CD4-positive, alpha-beta T cell treated with Interleukin-1 beta for 1 hour (primary cell): Measurements from ENCODE around the gene PRR7.

ENCODE experiments used
- DNase-seq, 2 donors: peaks; one replicate each; pipeline ENCODE4 v3.0.0-alpha.2; 2020 to 2022

PRR7 gene

GRCh38 chr5:177438468-177438867 lies 8.1 kb upstream of the PRR7 start:
- no peak for DNase-seq

DNA sequence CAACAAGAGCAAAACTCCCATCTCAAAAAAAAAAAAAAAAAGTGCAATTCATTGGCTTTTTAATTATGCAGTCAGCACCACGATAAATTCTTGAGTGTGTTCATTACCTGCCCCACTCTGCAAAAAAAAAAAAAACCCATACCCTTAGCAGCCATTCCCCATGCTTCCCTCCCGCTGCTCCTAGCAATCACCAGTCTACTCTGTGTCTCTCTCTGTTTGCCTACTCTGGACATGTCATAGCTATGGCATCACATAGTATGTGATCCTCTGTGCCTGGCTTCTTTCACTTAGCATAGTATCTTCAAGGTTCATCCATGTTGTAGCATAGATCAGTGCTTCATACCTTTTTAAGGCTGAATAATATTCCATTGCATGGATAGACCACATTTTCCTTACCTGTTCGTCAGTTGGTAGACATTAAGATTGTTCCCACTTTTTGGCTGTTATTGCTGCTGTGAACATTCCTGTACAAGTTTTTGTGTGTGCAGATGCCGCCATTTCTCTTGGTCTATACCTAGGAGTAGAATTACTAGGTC lies 7.0 kb upstream of the PRR7 start:
- DNase-seq = no peak

DNA sequence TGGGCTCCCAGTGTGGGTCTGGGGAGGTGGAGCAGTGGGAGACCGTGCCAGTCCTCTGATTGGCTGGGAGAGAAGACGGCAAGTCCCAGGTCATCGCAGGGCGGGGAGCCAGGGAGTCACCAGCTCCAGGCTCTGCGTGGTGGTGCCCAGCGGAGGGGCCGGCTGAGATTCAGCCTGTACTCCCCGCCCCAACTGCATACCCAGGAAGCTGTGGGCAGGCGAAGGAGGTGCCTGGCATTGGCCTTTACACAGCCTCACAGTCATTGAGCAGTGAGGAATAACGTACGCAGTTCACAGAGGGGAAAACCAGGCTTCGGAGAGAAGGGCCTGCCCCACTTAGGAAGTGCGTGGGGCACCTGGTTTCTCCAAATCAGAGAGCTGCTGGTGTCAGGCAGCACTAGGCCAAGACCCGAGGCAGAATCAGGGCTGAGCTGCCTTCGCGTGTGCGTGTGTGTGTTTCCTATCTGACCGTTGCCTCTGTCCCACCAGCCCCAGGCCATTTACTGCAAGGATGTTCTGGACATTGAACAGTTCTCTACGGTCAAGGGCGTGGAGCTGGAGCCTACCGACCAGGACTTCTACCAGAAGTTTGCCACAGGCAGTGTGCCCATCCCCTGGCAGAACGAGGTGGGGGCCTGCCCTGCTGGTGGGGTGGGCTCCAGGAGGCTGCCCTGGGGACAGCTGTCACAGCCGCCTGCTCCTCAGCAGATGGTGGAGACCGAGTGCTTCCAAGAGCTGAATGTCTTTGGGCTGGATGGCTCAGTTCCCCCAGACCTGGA lies 6.2 kb upstream of the PRR7 start:
- DNase-seq = peak; percentile 48 to 77

GRCh38 chr5:177440990-177441780 lies 5.4 kb upstream of the PRR7 start:
- no peak for DNase-seq

DNA sequence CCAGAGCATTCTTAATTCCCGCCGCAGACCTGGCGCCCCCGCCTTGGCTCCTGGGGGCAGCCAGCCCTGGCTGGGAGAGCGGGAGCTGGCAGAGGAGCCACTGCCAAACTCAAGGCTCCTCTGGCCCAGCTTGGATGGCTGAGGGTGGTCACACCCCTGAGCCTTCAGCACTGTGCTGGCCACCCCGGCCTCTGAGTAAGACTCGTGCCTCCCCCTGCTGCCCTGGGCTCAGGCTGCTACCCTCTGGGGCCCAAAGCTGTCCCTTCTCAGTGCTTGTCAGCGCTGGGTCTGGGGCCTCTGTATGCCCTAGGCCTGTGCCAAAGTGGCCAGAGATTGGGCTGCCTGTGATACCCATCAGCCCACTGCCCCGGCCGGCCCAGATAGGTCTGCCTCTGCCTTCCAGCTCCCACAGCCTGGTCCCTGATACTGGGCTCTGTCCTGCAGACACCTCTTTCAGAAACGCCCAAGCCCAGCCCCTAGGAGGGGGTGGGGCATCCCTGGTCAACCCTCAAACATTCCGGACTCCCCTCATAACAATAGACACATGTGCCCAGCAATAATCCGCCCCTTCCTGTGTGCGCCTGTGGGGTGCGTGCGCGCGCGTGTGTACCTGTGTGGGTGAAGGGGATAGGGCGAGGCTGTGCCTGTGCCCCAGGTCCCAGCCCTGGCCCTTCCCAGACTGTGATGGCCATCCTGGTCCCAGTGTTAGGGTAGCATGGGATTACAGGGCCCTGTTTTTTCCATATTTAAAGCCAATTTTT lies 4.4 kb upstream of the PRR7 start:
- DNase-seq = no peak

- DNase-seq = no peak
These were observed 3.2 kb upstream of the PRR7 start for GRCh38 chr5:177443144-177443983.

DNA sequence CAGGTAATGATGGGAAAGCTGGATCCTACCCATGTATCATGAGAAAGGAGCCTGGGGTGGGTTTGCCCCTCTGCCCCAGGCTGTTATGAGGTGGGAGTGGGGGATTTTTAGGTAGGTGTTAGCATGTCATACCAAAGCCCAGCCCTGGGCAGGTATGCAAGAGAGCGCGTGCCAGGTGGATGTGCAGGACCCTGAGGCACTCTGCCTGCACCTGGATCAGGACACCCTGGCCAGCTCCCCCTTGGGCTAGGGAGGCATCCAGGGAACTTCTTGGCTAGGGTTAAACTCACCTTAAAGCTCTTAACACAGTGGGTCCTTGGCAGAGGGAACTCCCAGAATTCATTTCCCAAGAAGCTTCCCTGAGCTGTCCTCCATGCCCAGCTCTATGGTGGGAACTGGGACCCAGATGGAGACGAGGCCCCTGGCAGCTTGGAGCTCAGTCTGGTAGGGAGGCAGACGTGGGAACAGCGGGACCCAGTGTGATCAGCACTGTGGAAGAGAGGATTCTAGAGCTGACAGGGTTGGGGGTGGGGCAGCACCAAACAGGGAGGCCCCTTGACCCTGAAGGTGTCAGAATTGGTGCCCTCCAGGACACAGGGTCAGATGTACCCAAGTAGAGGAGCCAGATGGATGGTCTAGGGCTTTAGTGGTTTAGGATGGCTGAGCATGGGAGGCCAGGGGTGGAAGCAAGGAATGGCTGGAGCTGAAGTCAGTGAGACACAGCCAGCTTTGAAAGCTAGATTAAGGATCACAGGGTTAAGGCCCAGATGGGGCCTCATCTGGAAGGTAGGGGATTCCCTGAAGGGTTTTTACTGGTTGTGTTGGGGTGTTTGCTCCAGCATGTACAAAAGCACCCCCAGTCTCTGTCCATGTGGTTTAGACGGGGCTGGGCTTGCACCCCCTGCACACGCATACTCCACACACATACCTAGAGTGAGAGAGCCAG lies 2.2 kb upstream of the PRR7 start:
- peak in 1 of 2 donors; percentile 62 for DNase-seq

DNA sequence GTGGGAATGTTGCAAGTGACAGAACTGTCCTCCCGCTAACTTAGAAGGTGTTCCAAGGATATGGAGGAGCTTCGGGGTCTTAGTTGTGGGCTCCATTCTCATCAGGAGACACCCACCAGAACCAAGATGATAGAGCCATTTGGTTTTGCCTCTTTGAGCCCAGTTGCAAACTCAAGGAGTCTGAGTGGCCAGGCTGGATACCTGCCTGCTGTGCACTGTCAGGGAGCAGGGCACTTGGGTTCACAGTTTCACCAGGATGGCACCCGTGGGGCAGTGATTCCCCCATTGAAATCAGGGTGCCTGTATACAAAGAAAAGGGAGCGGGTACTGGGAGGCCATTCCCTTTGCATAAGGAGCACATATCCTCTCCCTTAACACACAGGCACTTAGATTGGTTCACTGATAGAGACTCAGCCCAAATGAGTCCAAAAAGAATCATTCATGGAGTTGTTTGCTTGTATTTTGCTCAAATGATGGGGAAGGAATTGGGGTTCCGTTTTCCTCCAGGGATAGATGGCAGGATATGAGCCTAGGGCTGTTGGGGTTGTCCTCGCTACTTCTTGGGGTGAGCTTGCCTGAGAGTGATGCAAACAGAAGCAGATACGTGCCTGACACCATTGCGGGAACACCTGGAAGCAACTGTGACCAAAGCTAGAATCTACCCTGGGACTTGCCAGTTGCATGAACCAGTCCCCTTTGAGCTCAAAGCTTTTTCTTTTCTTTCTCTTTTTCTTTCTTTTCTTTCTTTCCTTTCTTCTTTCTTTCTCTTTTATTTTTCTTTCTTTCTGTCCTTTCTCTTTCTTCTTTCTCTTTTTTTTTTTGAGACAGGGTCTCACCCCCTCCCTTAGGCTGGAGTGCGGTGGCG lies 1.3 kb upstream of the PRR7 start:
- DNase-seq = no peak

- DNase-seq = no peak
These were observed 756 bp upstream of the PRR7 start for GRCh38 chr5:177445917-177446199.

GRCh38 chr5:177447066-177447610 lies 524 bp downstream of the PRR7 start:
- peak; percentile 87 for DNase-seq

- peak in 1 of 2 donors; percentile 53 for DNase-seq
These were observed 1.1 kb downstream of the PRR7 start for GRCh38 chr5:177447611-177448243.

- DNase-seq = no peak
These were observed 1.8 kb downstream of the PRR7 start for GRCh38 chr5:177448244-177448950.

DNA sequence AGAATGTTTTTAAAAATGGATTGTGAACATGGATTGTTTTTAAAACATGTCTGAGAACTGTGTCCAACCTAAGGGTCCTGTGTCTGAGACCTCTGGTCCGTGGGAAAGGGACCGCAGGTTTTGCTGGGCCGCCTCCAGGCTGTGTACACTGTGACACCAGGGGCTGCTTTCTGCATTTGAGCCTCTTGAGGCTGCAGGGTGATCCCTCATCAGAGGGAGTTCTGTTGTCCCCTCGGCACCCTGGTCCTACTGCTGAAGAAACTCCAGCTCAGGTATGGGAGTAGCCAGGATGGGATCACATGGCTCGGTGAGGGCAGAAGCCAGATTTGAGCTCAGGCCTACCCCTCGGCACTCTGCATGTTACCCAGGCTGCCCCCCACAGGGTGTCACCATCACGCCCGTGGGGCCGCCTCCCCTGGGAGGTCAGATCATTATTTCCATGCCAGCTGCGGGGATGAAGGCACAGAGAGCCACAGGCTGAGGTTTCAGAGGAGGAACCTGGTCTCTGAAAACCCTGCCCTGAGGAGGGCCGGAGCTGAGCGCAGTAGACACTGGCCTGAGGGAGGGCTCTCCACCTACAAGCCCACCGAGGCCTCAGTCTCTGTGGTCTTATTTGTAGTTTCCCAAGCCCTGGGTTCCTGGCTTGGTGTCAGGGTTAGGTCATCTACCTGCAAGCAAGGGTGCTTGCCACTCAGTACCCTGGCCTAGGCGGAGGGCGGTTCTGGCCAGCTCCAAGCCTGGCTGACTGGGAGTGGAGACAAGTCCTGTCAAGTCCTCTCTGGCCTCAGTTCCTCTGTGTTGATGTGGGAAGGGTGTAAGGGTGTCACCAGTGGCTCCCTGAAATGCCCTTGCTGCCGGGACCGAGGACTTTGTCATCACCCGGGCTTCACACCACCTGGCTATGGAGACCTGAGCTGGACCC lies 2.8 kb downstream of the PRR7 start:
- no peak for DNase-seq

DNA sequence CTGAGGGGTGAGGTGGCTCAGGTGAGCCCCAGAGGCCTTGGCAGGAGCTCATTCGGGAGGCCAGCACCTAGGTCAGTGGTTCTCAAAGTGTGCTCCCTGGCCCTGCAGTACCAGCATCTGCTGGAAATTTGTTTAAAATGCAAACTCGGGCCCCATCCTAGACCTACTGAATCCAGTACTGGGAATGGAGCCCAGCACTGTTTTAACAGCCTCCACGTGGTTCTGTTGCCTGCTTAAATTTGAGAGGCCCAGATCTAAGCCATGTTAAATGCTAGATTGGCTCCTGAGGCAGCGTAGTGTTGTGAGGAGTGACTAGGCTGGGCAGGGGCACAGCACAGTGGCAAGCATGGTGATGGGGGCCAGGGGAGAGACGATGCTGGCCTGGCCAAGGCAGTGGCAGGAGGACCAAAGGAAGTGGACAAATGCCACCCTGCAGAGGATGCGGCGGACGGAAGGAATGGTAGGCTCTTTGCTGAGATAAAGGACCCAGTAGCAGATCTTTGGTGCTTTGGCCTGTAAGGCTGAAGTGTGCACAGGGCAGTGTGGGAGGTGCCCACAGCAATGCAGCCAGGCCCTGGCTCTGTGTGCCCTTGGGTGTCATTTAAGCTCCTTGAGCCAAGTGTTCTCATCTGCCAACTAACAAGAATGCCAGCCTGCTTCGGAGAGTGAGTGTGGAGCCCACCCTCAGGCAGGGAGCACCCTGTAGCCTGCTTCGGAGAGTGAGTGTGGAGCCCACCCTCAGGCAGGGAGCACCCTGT lies 4.2 kb downstream of the PRR7 start:
- DNase-seq = no peak

DNA sequence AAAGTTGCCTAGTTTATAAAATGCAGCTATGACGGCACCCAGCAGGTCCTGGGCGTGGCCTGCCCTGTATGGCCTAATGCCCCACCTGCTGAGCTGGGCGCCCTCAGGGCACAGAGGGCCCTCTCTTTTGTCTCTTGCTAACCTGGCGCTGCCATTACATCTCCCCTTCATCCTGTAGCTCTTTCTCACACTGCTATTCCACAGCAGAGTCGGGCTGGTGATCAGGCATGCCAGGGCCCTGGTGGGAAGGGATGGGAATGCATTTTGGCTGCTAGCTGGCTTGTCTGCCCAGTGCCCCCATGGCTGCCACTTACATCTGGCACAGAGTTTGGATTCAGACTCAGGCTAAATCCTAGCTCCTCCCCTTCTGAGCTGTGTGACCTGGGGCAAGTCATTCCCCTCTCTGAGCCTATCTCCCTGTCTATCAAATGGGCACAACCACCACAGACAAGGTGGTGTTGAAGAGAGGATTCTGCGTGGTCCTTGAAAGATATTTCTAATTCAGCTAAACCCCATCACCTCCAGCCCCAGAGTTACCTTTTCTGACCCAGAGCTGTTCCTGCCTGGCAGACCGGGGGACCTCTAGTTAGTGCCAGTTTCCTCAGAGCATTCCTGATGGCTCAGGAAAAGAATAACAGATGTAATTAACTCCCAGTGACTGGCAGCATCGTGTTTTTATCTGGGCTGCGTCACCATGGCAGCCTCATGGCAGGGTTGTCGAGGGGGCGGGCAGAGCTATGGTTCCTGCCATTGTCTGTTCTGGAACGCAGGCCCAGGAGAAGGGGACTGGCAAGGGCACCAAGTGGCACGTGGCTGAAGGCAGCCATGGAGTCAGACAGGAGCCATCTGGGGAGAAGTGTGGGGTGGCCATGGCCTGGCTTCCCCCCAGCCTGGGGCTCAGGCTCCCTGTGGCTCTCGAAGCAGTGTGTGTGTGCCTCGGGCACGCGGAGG lies 6.3 kb downstream of the PRR7 start:
- no peak for DNase-seq
